CD4-positive, alpha-beta memory T cell (primary cell): ENCODE measurements around the gene NFIX. TPM values are rescaled to one million over a fixed set of nuclear protein-coding genes. Genes with fewer than 3 reads are reported as not detected.

ENCODE experiments used
- CTCF ChIA-PET: fragments of 350-600 bp; sonication (Branson Sonifier 250); formaldehyde crosslinking; loops from one replicate; lab custom pipeline; 2021; ENCODE audit warnings: inconsistent platforms; ENCODE audit not compliant: partially characterized antibody; lab: Charles Lee
- POLR2A ChIA-PET: fragments of 350-600 bp; sonication (Branson Sonifier 250); formaldehyde crosslinking; loops from one replicate; lab custom pipeline; 2021; ENCODE audit not compliant: partially characterized antibody; lab: Charles Lee
- DNase-seq, 5 donors: peaks; one replicate each; pipeline versions ENCODE4 v3.0.0 to v3.0.0-alpha.2; 2020 to 2022; ENCODE audit warnings: mixed read lengths in 1 of 5
- H3K27ac ChIP-seq: one replicate; pipeline ENCODE4 v1.7.0; 2013; ENCODE audit warnings: low read depth, low read length
- H3K27me3 ChIP-seq: 2 replicates; pipeline ENCODE4 v1.7.0; 2013; ENCODE audit warnings: mild to moderate bottlenecking, low read length, moderate library complexity; ENCODE audit not compliant: insufficient read depth
- H3K36me3 ChIP-seq: 2 replicates; pipeline ENCODE4 v1.7.0; 2013; ENCODE audit warnings: mild to moderate bottlenecking, low read length, moderate library complexity; ENCODE audit not compliant: insufficient read depth
- H3K4me1 ChIP-seq: 2 replicates; pipeline ENCODE4 v1.7.0; 2013; ENCODE audit warnings: mild to moderate bottlenecking, low read length, moderate library complexity; ENCODE audit not compliant: insufficient read depth
- H3K4me3 ChIP-seq, 2 donors: one replicate each; pipeline ENCODE4 v1.7.0; 2013; ENCODE audit warnings: low read length in 2 of 2, mild to moderate bottlenecking in 1 of 2
- H3K9me3 ChIP-seq, 2 donors: one replicate each; pipeline ENCODE4 v1.7.0; 2013; ENCODE audit warnings: low read length in 2 of 2, control low read depth in 1 of 2; ENCODE audit not compliant: control insufficient read depth in 1 of 2
- H3K27ac Mint-ChIP-seq, 7 donors: one replicate each; pipeline ENCODE4 v1.8.0; 2020 to 2021; ENCODE audit warnings: mixed read lengths in 7 of 7, mild to moderate bottlenecking in 6 of 7, inconsistent platforms in 3 of 7, moderate library complexity in 3 of 7
- H3K27me3 Mint-ChIP-seq, 2 donors: one replicate each; pipeline ENCODE4 v1.8.0; 2020 to 2021; ENCODE audit warnings: mixed read lengths in 2 of 2
- H3K36me3 Mint-ChIP-seq, 2 donors: one replicate each; pipeline ENCODE4 v1.8.0; 2020 to 2021; ENCODE audit warnings: mixed read lengths in 2 of 2, inconsistent platforms in 1 of 2, mild to moderate bottlenecking in 1 of 2
- H3K4me1 Mint-ChIP-seq, 4 donors: one replicate each; pipeline ENCODE4 v1.8.0; 2020 to 2021; ENCODE audit warnings: mixed read lengths in 4 of 4, mild to moderate bottlenecking in 1 of 4
- H3K4me3 Mint-ChIP-seq, 8 donors: one replicate each; pipeline ENCODE4 v1.8.0; 2020 to 2021; ENCODE audit warnings: mixed read lengths in 8 of 8, mild to moderate bottlenecking in 7 of 8, moderate library complexity in 6 of 8, inconsistent platforms in 3 of 8
- H3K9me3 Mint-ChIP-seq, 8 donors: one replicate each; pipeline ENCODE4 v1.8.0; 2020 to 2021; ENCODE audit warnings: mixed read lengths in 8 of 8, mild to moderate bottlenecking in 5 of 8, inconsistent platforms in 3 of 8, moderate library complexity in 1 of 8
- intact Hi-C: fragments of 100-400 bp; cut with micrococcal nuclease; formaldehyde crosslinking; loops from one replicate; pipeline ENCODE4 v1.15.1; 2023
- polyA plus RNA-seq, 2 donors: library from polyadenylated mRNA; unstranded; fragments of 300-500 nt; fragmentation: Illumina TruSeq; gene quantifications; one replicate each; pipeline ENCODE4 v1.2.3, GENCODE V29; 2021
- total RNA-seq, 2 experiments: library from RNA; stranded (reverse); gene quantifications; one replicate each; pipeline ENCODE4 v1.2.3, GENCODE V29; 2021

The NFIX gene
- total and polyA plus RNA-seq, 4 experiments from 2014 or later, result 0.09 to 5.4 (median 4.0) TPM; not detected in 1

GRCh38 chr19:13022859-13023636, 27.8 kb downstream of the NFIX start:
- Mint-ChIP-seq H3K4me3 (peak overlapping the region; percentile 48 to 79 (median 70)), H3K27ac (no peak overlapping the region), H3K36me3 (no peaks in the 10 kb centered on the region), H3K27me3 (peaks cover 29 to 34% of the 10 kb centered on the region in 2 donors), H3K4me1 (peaks cover 10 to 29% (median 18%) of the 10 kb centered on the region in 4 donors), H3K9me3 (peaks cover 0 to 3% (median 0%) of the 10 kb centered on the region in 8 donors)
- intact Hi-C loops, result no loop called here
- H3K9me3 ChIP-seq, result no peaks in the 10 kb centered on the region
- CTCF ChIA-PET, result interaction anchor here (2.2 kb wide), 1 partner anchor 39 kb away, joined by 6 read pairs; no protein-coding TSS in a partner anchor
- no peak overlapping the region for H3K27ac ChIP-seq
- peaks cover 13% of the 10 kb centered on the region for H3K27me3 ChIP-seq
- no peaks in the 10 kb centered on the region for H3K36me3 ChIP-seq
- H3K4me1 ChIP-seq, result peaks cover 19% of the 10 kb centered on the region
- no peak for DNase-seq
- no peak overlapping the region for H3K4me3 ChIP-seq
- POLR2A ChIA-PET, result no interaction called here

GRCh38 chr19:13023656-13024055, 28.4 kb downstream of the NFIX start:
- Histone ChIP-seq H3K27ac (no peak overlapping the region), H3K9me3 (no peaks in the 10 kb centered on the region), H3K27me3 (peaks cover 13% of the 10 kb centered on the region), H3K36me3 (no peaks in the 10 kb centered on the region), H3K4me3 (no peak overlapping the region), H3K4me1 (peaks cover 19% of the 10 kb centered on the region)
- CTCF ChIA-PET, result interaction anchor here (2.2 kb wide), 1 partner anchor 38 kb away, joined by 6 read pairs; no protein-coding TSS in a partner anchor
- no peak overlapping the region for H3K27ac Mint-ChIP-seq
- intact Hi-C loops, result no loop called here
- peaks cover 10 to 29% (median 18%) of the 10 kb centered on the region in 4 donors for H3K4me1 Mint-ChIP-seq
- POLR2A ChIA-PET, result no interaction called here
- H3K27me3 Mint-ChIP-seq, result peaks cover 28 to 33% of the 10 kb centered on the region in 2 donors
- DNase-seq, result no peak
- H3K36me3 Mint-ChIP-seq, result no peaks in the 10 kb centered on the region
- peaks cover 0 to 3% (median 0%) of the 10 kb centered on the region in 8 donors for H3K9me3 Mint-ChIP-seq
- H3K4me3 Mint-ChIP-seq, result peak overlapping the region; percentile 48 to 79 (median 70)

- peaks cover 27 to 33% of the 10 kb centered on the region in 2 donors for H3K27me3 Mint-ChIP-seq
- H3K27me3 ChIP-seq, result peaks cover 13% of the 10 kb centered on the region
- POLR2A ChIA-PET, result no interaction called here
Observed at GRCh38 chr19:13024126-13024950, 29.1 kb downstream of the NFIX start.

GRCh38 chr19:13024951-13025697, 29.8 kb downstream of the NFIX start:
- Mint-ChIP-seq H3K4me3 (peak overlapping the region in 4 of 8 donors; percentile 41 to 65 (median 46)), H3K4me1 (peaks cover 10 to 29% (median 18%) of the 10 kb centered on the region in 4 donors), H3K27ac (peak overlapping the region in 1 of 7 donors; percentile 47), H3K36me3 (no peaks in the 10 kb centered on the region), H3K9me3 (peaks cover 0 to 3% (median 0%) of the 10 kb centered on the region in 8 donors), H3K27me3 (peaks cover 26 to 33% of the 10 kb centered on the region in 2 donors)
- Histone ChIP-seq H3K27me3 (peaks cover 13% of the 10 kb centered on the region), H3K36me3 (no peaks in the 10 kb centered on the region), H3K4me3 (no peak overlapping the region), H3K4me1 (peaks cover 19% of the 10 kb centered on the region), H3K9me3 (no peaks in the 10 kb centered on the region), H3K27ac (no peak overlapping the region)
- CTCF ChIA-PET, result interaction anchor here (2.2 kb wide), 1 partner anchor 36 kb away, joined by 6 read pairs; no protein-coding TSS in a partner anchor
- POLR2A ChIA-PET, result no interaction called here
- intact Hi-C loops, result no loop called here
- no peak for DNase-seq

More at GRCh38 chr19:13024126-13024950, 29.1 kb downstream of the NFIX start:
- CTCF ChIA-PET, result interaction anchor here (2.2 kb wide), 1 partner anchor 37 kb away, joined by 6 read pairs; no protein-coding TSS in a partner anchor
- Histone ChIP-seq H3K9me3 (no peaks in the 10 kb centered on the region), H3K4me3 (no peak overlapping the region), H3K27ac (no peak overlapping the region), H3K36me3 (no peaks in the 10 kb centered on the region), H3K4me1 (peaks cover 19% of the 10 kb centered on the region)
- Mint-ChIP-seq H3K36me3 (no peaks in the 10 kb centered on the region), H3K4me1 (peaks cover 10 to 29% (median 18%) of the 10 kb centered on the region in 4 donors), H3K9me3 (peaks cover 0 to 3% (median 0%) of the 10 kb centered on the region in 8 donors), H3K27ac (peak overlapping the region in 1 of 7 donors; percentile 19), H3K4me3 (peak overlapping the region; percentile 33 to 77 (median 58))
- no peak for DNase-seq
- intact Hi-C loops, result no loop called here

- peaks cover 0 to 3% (median 0%) of the 10 kb centered on the region in 8 donors for H3K9me3 Mint-ChIP-seq
- Histone ChIP-seq H3K36me3 (no peaks in the 10 kb centered on the region), H3K9me3 (no peaks in the 10 kb centered on the region), H3K27me3 (peaks cover 13% of the 10 kb centered on the region), H3K27ac (no peak overlapping the region), H3K4me3 (no peak overlapping the region), H3K4me1 (peaks cover 19% of the 10 kb centered on the region)
- peaks cover 23 to 29% of the 10 kb centered on the region in 2 donors for H3K27me3 Mint-ChIP-seq
- no peak for DNase-seq
- POLR2A ChIA-PET, result no interaction called here
- intact Hi-C loops, result no loop called here
- H3K4me1 Mint-ChIP-seq, result peaks cover 10 to 29% (median 18%) of the 10 kb centered on the region in 4 donors
- CTCF ChIA-PET, result interaction anchor here (5.4 kb wide), 1 partner anchor 36 kb away, joined by 29 read pairs; no protein-coding TSS in a partner anchor
- peak overlapping the region in 1 of 8 donors; percentile 18 for H3K4me3 Mint-ChIP-seq
- H3K36me3 Mint-ChIP-seq, result no peaks in the 10 kb centered on the region
- H3K27ac Mint-ChIP-seq, result peak overlapping the region in 1 of 7 donors; percentile 17
Observed at GRCh38 chr19:13025819-13026456, 30.7 kb downstream of the NFIX start.
